T-helper 2 cell (primary cell): Measurements from ENCODE around the gene CLDN6.

ENCODE experiments used
- DNase-seq, 5 experiments: peaks; one replicate each; pipeline versions ENCODE4 v3.0.0 to v3.0.0-alpha.2; 2012 to 2022

The CLDN6 gene

GRCh38 chr16:2971134-2971984 is 46.6 kb downstream of the CLDN6 start:
- no peak for DNase-seq

GRCh38 chr16:2970563-2970962 is 47.4 kb downstream of the CLDN6 start:
- no peak for DNase-seq

DNA sequence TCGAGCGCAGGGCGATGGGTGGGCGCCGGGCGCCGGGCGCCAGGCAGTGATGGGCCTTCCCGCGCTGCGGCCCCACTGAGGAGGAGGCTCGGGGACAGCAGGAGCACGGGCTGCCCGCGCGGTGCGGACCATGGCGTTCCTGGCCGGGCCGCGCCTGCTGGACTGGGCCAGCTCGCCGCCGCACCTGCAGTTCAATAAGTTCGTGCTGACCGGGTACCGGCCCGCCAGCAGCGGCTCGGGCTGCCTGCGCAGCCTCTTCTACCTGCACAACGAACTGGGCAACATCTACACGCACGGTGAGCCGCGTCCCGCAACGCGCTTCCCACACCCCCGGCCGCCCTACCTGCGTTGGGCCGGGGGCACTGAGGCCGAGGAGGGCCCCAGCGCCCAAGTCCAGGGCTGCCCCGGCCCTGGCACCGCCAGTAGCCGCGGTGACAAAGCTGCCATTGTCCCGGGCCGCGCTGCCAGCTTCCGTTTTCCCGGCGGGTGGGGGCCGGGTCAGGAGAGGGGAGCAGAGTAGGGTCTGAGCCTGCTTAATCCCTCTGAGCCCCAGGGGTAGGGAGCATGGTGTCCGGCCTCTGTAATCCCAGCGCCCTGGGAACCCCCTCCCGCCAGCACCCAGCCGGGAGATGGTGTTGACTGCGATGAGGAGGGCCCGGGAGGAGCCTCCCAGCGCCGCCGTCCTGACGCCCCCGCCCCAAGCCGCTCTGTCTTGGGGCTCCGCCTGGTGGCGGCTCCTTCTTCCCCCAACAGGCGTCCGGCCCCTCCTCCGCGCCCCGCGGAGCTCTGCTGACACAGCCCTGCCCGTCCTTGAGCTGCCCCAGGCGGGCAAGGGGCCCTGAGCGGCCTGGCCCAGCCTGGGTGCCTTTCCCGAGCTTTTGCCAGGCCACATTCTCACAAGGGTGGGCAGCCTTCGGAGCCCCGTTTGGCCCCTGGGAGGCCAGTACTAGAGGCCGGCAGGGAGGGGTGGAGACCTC is 48.1 kb downstream of the CLDN6 start:
- peak; percentile 31 to 87 (median 65) for DNase-seq

GRCh38 chr16:2968738-2969544 is 49.0 kb downstream of the CLDN6 start, which contains the start of gene PAQR4:
Gene PAQR4 (plus strand): TSS chr16:2969348. CDS start chr16:2969675, 327 bp downstream.
- peak; percentile 61 to 88 (median 66) for DNase-seq

GRCh38 chr16:2968368-2968737 is 49.6 kb downstream of the CLDN6 start:
- DNase-seq, result no peak

DNA sequence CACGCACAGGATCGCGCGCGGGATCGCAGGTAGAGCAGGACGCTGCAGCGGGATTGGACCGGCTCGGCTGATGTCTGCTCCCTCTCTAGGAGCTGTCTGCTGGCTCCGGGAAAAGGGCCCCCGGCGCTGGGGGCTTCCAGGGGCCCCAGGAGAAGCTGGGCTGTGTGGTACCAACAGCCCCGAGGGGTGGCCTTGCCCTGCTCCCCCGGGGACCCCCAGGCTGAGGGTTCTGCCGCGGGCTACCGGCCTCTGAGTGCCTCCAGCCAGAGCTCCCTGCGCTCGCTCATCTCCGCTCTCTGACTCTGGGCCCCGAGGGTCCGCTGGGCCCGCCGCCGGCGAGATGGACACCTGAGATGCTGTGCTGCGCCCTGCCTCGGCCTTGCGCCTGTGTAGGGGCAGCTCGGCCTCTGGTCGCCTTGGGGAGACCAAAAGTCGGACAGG is 50.2 kb downstream of the CLDN6 start:
- DNase-seq, result no peak

GRCh38 chr16:2967211-2967631 is 50.8 kb downstream of the CLDN6 start:
- DNase-seq, result no peak

DNA sequence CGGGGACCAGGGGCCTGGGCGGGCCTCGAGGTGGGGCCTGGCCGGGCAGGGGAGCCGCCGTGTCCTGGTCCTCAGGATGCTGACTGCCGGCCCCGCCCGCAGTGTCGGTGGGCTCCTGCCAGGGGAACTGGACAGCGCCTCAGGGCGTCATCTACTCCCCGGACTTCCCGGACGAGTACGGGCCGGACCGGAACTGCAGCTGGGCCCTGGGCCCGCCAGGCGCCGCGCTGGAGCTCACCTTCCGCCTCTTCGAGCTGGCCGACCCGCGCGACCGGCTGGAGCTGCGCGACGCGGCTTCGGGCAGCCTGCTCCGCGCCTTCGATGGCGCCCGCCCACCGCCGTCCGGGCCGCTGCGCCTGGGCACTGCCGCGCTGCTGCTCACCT is 51.2 kb downstream of the CLDN6 start:
- no peak for DNase-seq

- DNase-seq, result no peak
These were observed 51.8 kb downstream of the CLDN6 start for GRCh38 chr16:2966043-2966807.
